ENCODE data around the gene ORC1.

GRCh38 chr1:52393174-52393573 lies 11.0 kb downstream of the ORC1 start:
- TF ChIP-seq, protein P1, sequence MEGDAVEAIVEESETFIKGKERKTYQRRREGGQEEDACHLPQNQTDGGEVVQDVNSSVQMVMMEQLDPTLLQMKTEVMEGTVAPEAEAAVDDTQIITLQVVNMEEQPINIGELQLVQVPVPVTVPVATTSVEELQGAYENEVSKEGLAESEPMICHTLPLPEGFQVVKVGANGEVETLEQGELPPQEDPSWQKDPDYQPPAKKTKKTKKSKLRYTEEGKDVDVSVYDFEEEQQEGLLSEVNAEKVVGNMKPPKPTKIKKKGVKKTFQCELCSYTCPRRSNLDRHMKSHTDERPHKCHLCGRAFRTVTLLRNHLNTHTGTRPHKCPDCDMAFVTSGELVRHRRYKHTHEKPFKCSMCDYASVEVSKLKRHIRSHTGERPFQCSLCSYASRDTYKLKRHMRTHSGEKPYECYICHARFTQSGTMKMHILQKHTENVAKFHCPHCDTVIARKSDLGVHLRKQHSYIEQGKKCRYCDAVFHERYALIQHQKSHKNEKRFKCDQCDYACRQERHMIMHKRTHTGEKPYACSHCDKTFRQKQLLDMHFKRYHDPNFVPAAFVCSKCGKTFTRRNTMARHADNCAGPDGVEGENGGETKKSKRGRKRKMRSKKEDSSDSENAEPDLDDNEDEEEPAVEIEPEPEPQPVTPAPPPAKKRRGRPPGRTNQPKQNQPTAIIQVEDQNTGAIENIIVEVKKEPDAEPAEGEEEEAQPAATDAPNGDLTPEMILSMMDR (IDR thresholded peaks at IDR 0.05) = no peak
- TF ChIP-seq POLR2A (IDR thresholded peaks at IDR 0.05) = no peak
